Femur (tissue), 1 donor: Measurements from ENCODE around the gene RFPL1.
"Not testable (repeated sequence)": the region's sequence is repeated elsewhere in the genome, so short reads cannot be mapped to it uniquely, and the experiment has no call there.

Experiments used
- DNase-seq: peaks from one replicate; pipeline ENCODE4 v3.0.0-alpha.2; 2017

The RFPL1 gene

GRCh38 chr22:29438283-29438682 lies at the start of gene RFPL1:
Gene RFPL1, plus strand, starts transcription at chr22:29438583.
- DNase-seq, result not testable (repeated sequence)

- no peak for DNase-seq
These were observed 49.7 kb upstream of the RFPL1 start for GRCh38 chr22:29388759-29389090.

- no peak for DNase-seq
These were observed 48.1 kb upstream of the RFPL1 start for GRCh38 chr22:29390270-29390669.

GRCh38 chr22:29391546-29391945 lies 46.8 kb upstream of the RFPL1 start:
- DNase-seq, result no peak

- no peak for DNase-seq
These were observed 45.3 kb upstream of the RFPL1 start for GRCh38 chr22:29393019-29393608.

GRCh38 chr22:29394931-29395581 lies 43.3 kb upstream of the RFPL1 start:
- DNase-seq, result peak; percentile 87

- DNase-seq, result no peak
These were observed 42.3 kb upstream of the RFPL1 start for GRCh38 chr22:29396126-29396525.

- no peak for DNase-seq
These were observed 40.6 kb upstream of the RFPL1 start for GRCh38 chr22:29397791-29398190.

GRCh38 chr22:29400576-29400975 lies 37.8 kb upstream of the RFPL1 start:
- no peak for DNase-seq

- DNase-seq, result not testable (repeated sequence)
These were observed 36.8 kb upstream of the RFPL1 start for GRCh38 chr22:29401538-29401937.

- DNase-seq, result no peak
These were observed 29.4 kb upstream of the RFPL1 start for GRCh38 chr22:29408940-29409339.

- not testable (repeated sequence) for DNase-seq
These were observed 26.7 kb upstream of the RFPL1 start for GRCh38 chr22:29411569-29412211.

- not testable (repeated sequence) for DNase-seq
These were observed 25.6 kb upstream of the RFPL1 start for GRCh38 chr22:29412772-29413171.

- not testable (repeated sequence) for DNase-seq
These were observed 23.3 kb upstream of the RFPL1 start for GRCh38 chr22:29414951-29415591.

GRCh38 chr22:29418704-29419103 lies 19.7 kb upstream of the RFPL1 start:
- not testable (repeated sequence) for DNase-seq

GRCh38 chr22:29426476-29426875 lies 11.9 kb upstream of the RFPL1 start:
- no peak for DNase-seq

GRCh38 chr22:29427176-29427760 lies 11.1 kb upstream of the RFPL1 start:
- no peak for DNase-seq

- no peak for DNase-seq
These were observed 6.4 kb upstream of the RFPL1 start for GRCh38 chr22:29431986-29432385.

GRCh38 chr22:29433856-29434255 lies 4.5 kb upstream of the RFPL1 start:
- DNase-seq, result no peak

GRCh38 chr22:29434288-29434687 lies 4.1 kb upstream of the RFPL1 start:
- DNase-seq, result no peak

GRCh38 chr22:29435236-29436136 lies 2.9 kb upstream of the RFPL1 start:
- DNase-seq, result no peak

GRCh38 chr22:29442976-29443375 lies 4.6 kb downstream of the RFPL1 start:
- DNase-seq, result no peak
